Measurements from ENCODE around the gene LHX2.
A peak's percentile ranks its signal among the peaks of the same experiment; 100 is the strongest.
"Not testable (repeated sequence)": the region's sequence is repeated elsewhere in the genome, so short reads cannot be mapped to it uniquely, and the experiment has no call there.

LHX2 gene

GRCh38 chr9:124011460-124012301 is at the start of gene LHX2:
LHX2 (plus strand) TSS chr9:124011768; CDS start chr9:124012349, 581 bp downstream.
- Mint-ChIP-seq H3K27ac (no peak within 1 kb of the TSS), H3K4me1 (peaks cover 77% of the 10 kb centered on the region), H3K27me3 (peaks cover 100% of the 10 kb centered on the region), H3K9me3 (no peaks in the 10 kb centered on the region), H3K4me3 (peak within 1 kb of the TSS; percentile 70 to 76)
- ATAC-seq (peak; percentile 82), DNase-seq (peak; percentile 47 to 67)

GRCh38 chr9:123964761-123965160 is 46.8 kb upstream of the LHX2 start:
- Mint-ChIP-seq H3K27ac (no peak overlapping the region), H3K9me3 (no peaks in the 10 kb centered on the region), H3K4me1 (no peaks in the 10 kb centered on the region), H3K4me3 (no peak overlapping the region), H3K27me3 (peaks cover 62% of the 10 kb centered on the region)
- ATAC-seq: no peak
- DNase-seq: no peak

GRCh38 chr9:123965801-123966686 is 45.5 kb upstream of the LHX2 start:
- Mint-ChIP-seq H3K27ac (no peak overlapping the region), H3K4me1 (no peaks in the 10 kb centered on the region), H3K4me3 (no peak overlapping the region), H3K27me3 (peaks cover 49% of the 10 kb centered on the region), H3K9me3 (no peaks in the 10 kb centered on the region)
- DNase-seq (no peak), ATAC-seq (no peak)

DNA sequence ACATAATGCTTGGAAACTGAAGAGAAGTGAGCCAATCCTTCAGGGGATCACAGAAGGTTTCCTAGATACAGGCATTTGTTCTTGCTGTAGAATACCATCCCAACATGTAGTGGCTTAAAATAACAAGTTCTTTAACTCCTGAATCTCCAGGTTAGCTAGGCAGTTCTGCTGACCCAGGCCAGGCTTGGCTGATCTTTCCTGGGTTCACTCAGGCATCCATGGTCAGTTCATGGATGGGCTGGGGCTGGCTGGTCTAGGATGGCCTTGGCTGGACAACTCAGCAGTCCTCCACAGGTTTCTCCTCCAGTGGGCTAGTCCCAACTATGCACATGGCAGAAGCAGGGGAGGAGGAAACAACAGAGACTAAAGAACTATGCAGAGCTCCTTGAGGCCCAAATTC is 44.2 kb upstream of the LHX2 start:
- peaks cover 44% of the 10 kb centered on the region for H3K27me3 Mint-ChIP-seq
- H3K27ac Mint-ChIP-seq: no peak overlapping the region
- H3K9me3 Mint-ChIP-seq: no peaks in the 10 kb centered on the region
- no peak for DNase-seq
- H3K4me3 Mint-ChIP-seq: no peak overlapping the region
- no peaks in the 10 kb centered on the region for H3K4me1 Mint-ChIP-seq
- ATAC-seq: no peak

DNA sequence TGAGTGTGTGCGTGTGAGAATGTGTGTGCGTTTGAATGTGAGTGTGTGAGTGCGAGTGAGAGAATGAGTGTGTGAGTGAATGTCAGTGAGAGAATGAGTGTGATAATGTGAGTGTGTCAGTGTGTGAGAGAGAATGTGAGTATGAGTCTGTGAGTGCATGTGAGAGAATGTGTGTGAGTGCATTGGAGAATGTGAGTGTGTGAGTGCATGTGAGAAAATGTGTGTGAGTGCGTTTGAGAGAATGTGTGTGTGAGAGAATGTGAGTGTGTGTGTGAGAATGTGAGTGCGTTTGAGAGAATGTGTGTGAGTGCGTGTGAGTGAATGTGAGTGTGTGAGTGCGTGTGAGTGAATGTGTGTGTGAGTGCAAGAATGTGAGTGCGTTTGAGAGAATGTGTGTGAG is 39.0 kb upstream of the LHX2 start:
- no peak overlapping the region for H3K4me3 Mint-ChIP-seq
- no peak overlapping the region for H3K27ac Mint-ChIP-seq

DNA sequence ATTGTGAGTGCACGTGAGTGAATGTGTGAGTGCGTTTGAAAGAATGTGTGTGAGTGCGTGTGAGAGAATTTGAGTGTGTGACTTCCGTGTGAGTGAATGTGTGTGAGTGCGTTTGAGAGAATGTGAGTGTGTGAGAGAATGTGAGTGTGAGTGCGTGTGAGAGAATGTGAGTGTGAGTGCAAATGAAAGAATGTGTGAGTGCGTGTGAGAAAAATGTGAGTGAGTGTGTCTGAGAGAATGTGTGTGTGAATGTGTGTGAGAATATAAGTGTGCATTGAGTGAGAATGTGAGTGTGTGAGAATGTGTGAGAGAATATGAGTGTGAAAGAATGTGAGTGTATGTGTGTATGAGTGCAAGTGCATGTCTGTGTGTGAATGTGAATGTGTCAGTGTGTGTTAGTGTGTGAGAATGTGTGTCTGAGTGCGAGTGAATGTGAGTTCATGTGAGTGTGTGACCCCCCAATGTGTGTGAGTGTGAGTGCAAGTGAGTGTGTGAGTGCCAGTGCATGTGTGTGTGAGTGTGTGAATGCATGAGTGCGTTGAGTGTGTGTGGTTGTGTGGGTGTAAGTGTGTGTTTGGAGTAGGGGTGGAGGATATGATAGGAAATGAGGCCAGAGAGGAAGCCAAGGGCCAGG is 37.9 kb upstream of the LHX2 start:
- no peak for ATAC-seq
- no peaks in the 10 kb centered on the region for H3K4me1 Mint-ChIP-seq
- peaks cover 0 to under 1% of the 10 kb centered on the region in 2 donors for H3K9me3 Mint-ChIP-seq
- H3K27ac Mint-ChIP-seq: no peak overlapping the region
- H3K27me3 Mint-ChIP-seq: peaks cover under 1% of the 10 kb centered on the region
- no peak overlapping the region for H3K4me3 Mint-ChIP-seq
- no peak for DNase-seq

More for the DNA sequence above, 39.0 kb upstream of the LHX2 start:
- H3K9me3 Mint-ChIP-seq: no peaks in the 10 kb centered on the region
- DNase-seq: no peak
- no peak for ATAC-seq
- H3K4me1 Mint-ChIP-seq: no peaks in the 10 kb centered on the region
- H3K27me3 Mint-ChIP-seq: peaks cover under 1% of the 10 kb centered on the region

DNA sequence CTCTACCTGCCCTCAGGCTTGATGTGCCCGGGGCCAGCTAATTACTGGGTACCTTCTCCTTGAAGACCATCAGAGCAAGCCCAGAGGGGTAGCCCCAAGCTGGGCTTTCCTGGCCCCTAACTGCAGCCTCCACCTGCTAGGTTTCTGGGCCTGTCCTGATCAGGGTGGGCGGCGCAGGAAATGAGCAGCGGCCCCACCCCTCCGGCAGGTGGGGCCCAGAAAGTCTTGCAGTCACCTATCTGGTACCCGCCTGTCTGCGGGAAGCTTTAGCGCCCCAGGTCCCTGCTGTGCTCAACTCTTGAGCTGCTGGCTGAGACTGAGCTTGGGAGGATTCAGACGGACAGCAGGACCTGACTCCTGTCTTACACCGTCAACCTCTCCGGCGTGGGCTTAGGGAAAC is 37.1 kb upstream of the LHX2 start:
- Mint-ChIP-seq H3K4me1 (no peaks in the 10 kb centered on the region), H3K27ac (no peak overlapping the region), H3K4me3 (no peak overlapping the region), H3K9me3 (peaks cover 0 to 8% of the 10 kb centered on the region in 2 donors), H3K27me3 (peaks cover 9% of the 10 kb centered on the region)
- no peak for DNase-seq
- no peak for ATAC-seq

DNA sequence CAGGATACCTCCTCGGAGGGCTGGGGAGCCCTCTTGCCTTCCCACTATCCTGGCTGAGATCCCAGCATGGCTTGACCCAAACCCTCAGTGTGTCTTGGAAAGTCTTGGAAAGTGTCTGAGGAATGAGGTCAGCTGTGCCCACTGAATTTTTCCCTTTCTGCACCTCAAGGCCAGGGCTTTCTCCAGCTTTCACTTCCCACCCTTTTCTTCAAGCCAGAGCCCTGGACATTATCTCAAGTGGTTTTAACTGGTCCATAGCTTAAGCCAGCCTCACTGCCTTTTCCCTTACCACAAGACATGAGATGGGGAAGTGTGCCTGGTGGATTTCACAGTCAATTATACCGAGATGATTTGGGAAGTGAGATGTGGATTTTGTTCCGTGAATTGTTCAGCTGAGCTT is 35.7 kb upstream of the LHX2 start:
- DNase-seq (no peak), ATAC-seq (no peak)
- H3K4me1 Mint-ChIP-seq: no peaks in the 10 kb centered on the region
- H3K27me3 Mint-ChIP-seq: peaks cover 19% of the 10 kb centered on the region
- H3K27ac Mint-ChIP-seq: no peak overlapping the region
- peaks cover 0 to 13% of the 10 kb centered on the region in 2 donors for H3K9me3 Mint-ChIP-seq
- H3K4me3 Mint-ChIP-seq: no peak overlapping the region

- H3K27ac Mint-ChIP-seq, H3K4me1 Mint-ChIP-seq, H3K4me3 Mint-ChIP-seq, DNase-seq, ATAC-seq: not testable (repeated sequence)
- peaks cover 0 to 13% of the 10 kb centered on the region in 2 donors for H3K9me3 Mint-ChIP-seq
- H3K27me3 Mint-ChIP-seq: peaks cover 26% of the 10 kb centered on the region
These were observed 35.0 kb upstream of the LHX2 start for GRCh38 chr9:123976579-123976978.

GRCh38 chr9:123978981-123979380 is 32.6 kb upstream of the LHX2 start:
- ATAC-seq (no peak), DNase-seq (no peak)
- peaks cover 0 to 13% of the 10 kb centered on the region in 2 donors for H3K9me3 Mint-ChIP-seq
- no peak overlapping the region for H3K4me3 Mint-ChIP-seq
- H3K4me1 Mint-ChIP-seq: no peaks in the 10 kb centered on the region
- no peak overlapping the region for H3K27ac Mint-ChIP-seq
- peaks cover 40% of the 10 kb centered on the region for H3K27me3 Mint-ChIP-seq

- peaks cover 0 to 13% of the 10 kb centered on the region in 2 donors for H3K9me3 Mint-ChIP-seq
- no peak overlapping the region for H3K27ac Mint-ChIP-seq
- H3K27me3 Mint-ChIP-seq: peaks cover 54% of the 10 kb centered on the region
- no peak overlapping the region for H3K4me3 Mint-ChIP-seq
- DNase-seq: no peak
- ATAC-seq: no peak
- no peaks in the 10 kb centered on the region for H3K4me1 Mint-ChIP-seq
These were observed 29.0 kb upstream of the LHX2 start for GRCh38 chr9:123982535-123982934.

DNA sequence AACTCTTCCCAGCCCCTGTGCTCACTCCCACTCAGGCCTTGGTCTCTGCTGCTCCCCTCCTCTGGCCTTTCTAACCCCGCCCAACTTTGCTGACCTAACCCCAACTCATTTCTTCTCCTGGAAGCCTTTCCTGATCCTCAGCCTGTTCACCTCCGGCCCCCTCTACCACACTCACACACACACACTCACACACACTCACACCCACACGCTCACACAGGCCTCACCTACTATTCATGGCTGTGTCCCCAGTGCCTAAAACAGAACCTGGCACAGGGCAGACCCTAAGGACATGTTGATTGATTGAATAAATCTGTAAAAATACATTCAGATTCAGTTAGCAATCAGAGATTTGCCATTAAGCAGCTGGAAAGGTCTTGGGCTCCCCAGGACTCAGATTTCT is 28.5 kb upstream of the LHX2 start:
- ATAC-seq (no peak), DNase-seq (no peak)
- no peak overlapping the region for H3K4me3 Mint-ChIP-seq
- peak overlapping the region in 1 of 2 donors; percentile 56 for H3K27ac Mint-ChIP-seq
- H3K4me1 Mint-ChIP-seq: no peaks in the 10 kb centered on the region
- H3K9me3 Mint-ChIP-seq: peaks cover 0 to 13% of the 10 kb centered on the region in 2 donors
- peaks cover 58% of the 10 kb centered on the region for H3K27me3 Mint-ChIP-seq

DNA sequence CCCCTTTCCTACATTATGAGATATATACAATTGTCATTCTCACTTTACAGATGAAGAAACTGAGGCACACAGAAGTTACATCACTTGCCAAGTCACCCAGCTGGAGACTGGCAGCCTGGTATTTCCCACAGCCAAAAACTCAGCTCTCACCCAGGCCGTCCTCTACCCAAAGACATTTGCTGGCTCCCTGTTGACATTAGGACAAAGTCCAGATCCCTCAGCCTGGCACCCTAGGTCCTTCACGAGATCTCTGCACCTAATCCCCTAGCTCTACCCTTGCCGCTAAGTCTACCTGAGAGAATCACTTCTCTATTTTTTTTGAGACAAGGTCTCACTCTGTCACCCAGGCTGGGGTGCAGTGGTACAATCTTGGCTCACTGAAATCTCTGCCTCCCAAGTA is 26.8 kb upstream of the LHX2 start:
- Mint-ChIP-seq H3K4me3 (no peak overlapping the region), H3K9me3 (peaks cover 0 to 2% of the 10 kb centered on the region in 2 donors), H3K27ac (no peak overlapping the region), H3K27me3 (peaks cover 59% of the 10 kb centered on the region), H3K4me1 (no peaks in the 10 kb centered on the region)
- DNase-seq (no peak), ATAC-seq (no peak)

- DNase-seq (no peak), ATAC-seq (no peak)
- Mint-ChIP-seq H3K27ac (peak overlapping the region in 1 of 2 donors; percentile 27), H3K4me1 (no peaks in the 10 kb centered on the region), H3K27me3 (peaks cover 61% of the 10 kb centered on the region), H3K9me3 (no peaks in the 10 kb centered on the region), H3K4me3 (no peak overlapping the region)
These were observed 25.7 kb upstream of the LHX2 start for GRCh38 chr9:123985869-123986268.

DNA sequence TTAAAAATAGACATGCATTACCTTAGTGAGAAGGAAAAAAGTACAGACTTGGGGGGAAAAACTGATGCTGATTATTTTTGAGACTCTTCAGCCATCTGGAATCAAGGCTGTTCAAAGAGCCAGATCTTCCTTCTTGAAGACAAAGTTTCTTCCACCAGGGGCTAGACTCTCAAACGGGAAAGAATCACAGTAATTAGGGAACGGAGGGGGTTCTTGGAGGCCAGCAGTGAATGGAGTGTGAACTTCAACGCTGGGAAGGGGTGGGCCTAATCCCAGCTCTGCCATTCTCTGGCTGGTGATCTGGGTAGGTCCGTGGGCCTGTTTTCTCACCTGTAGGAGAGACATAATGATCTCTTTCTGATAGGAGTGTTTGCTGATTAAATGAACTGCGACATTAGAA is 21.1 kb upstream of the LHX2 start:
- no peak overlapping the region for H3K4me3 Mint-ChIP-seq
- peaks cover 62% of the 10 kb centered on the region for H3K27me3 Mint-ChIP-seq
- no peaks in the 10 kb centered on the region for H3K9me3 Mint-ChIP-seq

More for the DNA sequence above, 21.1 kb upstream of the LHX2 start:
- H3K4me1 Mint-ChIP-seq: no peaks in the 10 kb centered on the region
- H3K27ac Mint-ChIP-seq: no peak overlapping the region
- DNase-seq: no peak
- no peak for ATAC-seq

Data from stimulated activated naive CD8-positive, alpha-beta T cell treated with anti-CD3 and anti-CD28 coated beads, Interleukin-15, amount 100 ng/mL, for 72 hours (primary cell).